H1 (cell line): ENCODE results near the gene TRO.

Experiments used
- CHD7 ChIP-seq: fragments of 300-600 bp; sonication (generic); IDR thresholded peaks from 2 replicates; pipeline ENCODE4 v1.7.1; 2012; ENCODE audit warnings: low read length, moderate library complexity, mild to moderate bottlenecking, inconsistent platforms; ENCODE audit not compliant: insufficient replicate concordance
- CTCF ChIP-seq, 3 experiments: IDR thresholded peaks; 1 replicate in 2 of 3; 2 replicates in 1 of 3; pipeline versions ENCODE4 v1.5.1 to v1.6.1; 2011; ENCODE audit warnings: low read length in 3 of 3, mild to moderate bottlenecking in 3 of 3, inconsistent platforms in 2 of 3, low read depth in 1 of 3, moderate library complexity in 1 of 3; ENCODE audit not compliant: insufficient read depth in 1 of 3; ENCODE audit errors: control extremely low read depth in 1 of 3
- EP300 ChIP-seq, 2 experiments: IDR thresholded peaks; 1 replicate in 1 of 2; 2 replicates in 1 of 2; pipeline ENCODE4 v1.6.1; 2011 to 2012; ENCODE audit warnings: low read depth in 2 of 2, low read length in 2 of 2, mild to moderate bottlenecking in 2 of 2, borderline replicate concordance in 1 of 2, inconsistent platforms in 1 of 2, moderate library complexity in 1 of 2
- POLR2A ChIP-seq, 2 experiments: IDR thresholded peaks; 1 replicate in 1 of 2; 2 replicates in 1 of 2; pipeline ENCODE4 v1.6.1; 2011; ENCODE audit warnings: low read depth in 2 of 2, low read length in 2 of 2, mild to moderate bottlenecking in 2 of 2; ENCODE audit errors: control extremely low read depth in 1 of 2
- POLR2AphosphoS5 ChIP-seq: IDR thresholded peaks from 2 replicates; pipeline ENCODE4 v1.6.1; 2011; ENCODE audit warnings: low read depth, low read length
- RAD21 ChIP-seq, 2 experiments: IDR thresholded peaks in 1 of 2; conservative IDR thresholded peaks in 1 of 2; 2 replicates each; pipeline ENCODE4 v1.6.1; 2011; ENCODE audit warnings: low read depth in 2 of 2, low read length in 2 of 2, improper control_type of control experiment in 1 of 2, inconsistent platforms in 1 of 2, mild to moderate bottlenecking in 1 of 2, moderate library complexity in 1 of 2
- TBP ChIP-seq: IDR thresholded peaks from 2 replicates; pipeline ENCODE4 v1.6.1; 2011; ENCODE audit warnings: low read depth, low read length, improper control_type of control experiment
- TCF12 ChIP-seq: IDR thresholded peaks from 2 replicates; pipeline ENCODE4 v1.6.1; 2011; ENCODE audit warnings: low read depth, mild to moderate bottlenecking, low read length
- ZNF274 ChIP-seq: IDR thresholded peaks from 2 replicates; pipeline ENCODE4 v1.7.0; 2012; ENCODE audit warnings: low read length, borderline replicate concordance; ENCODE audit errors: extremely low read depth

- TF ChIP-seq POLR2A (IDR thresholded peaks at IDR 0.05; ENCODE audit: control extremely low read depth in 1 of 2, low read depth in 2 of 2, low read length in 2 of 2), result no peak
- TF ChIP-seq EP300 (IDR thresholded peaks at IDR 0.05; ENCODE audit: borderline replicate concordance in 1 of 2, low read depth in 2 of 2, low read length in 2 of 2), result no peak
- TF ChIP-seq CTCF (IDR thresholded peaks at IDR 0.05; ENCODE audit: control extremely low read depth in 1 of 3, insufficient read depth in 1 of 3, low read depth in 1 of 3, low read length in 3 of 3), result no peak
- TF ChIP-seq ZNF274, result no peak
- no peak for TF ChIP-seq TCF12
- TF ChIP-seq CHD7, result no peak
- no peak for TF ChIP-seq RAD21 (IDR thresholded peaks at IDR 0.05 in 1 of 2, conservative IDR thresholded peaks at IDR 0.05 in 1 of 2; ENCODE audit: low read depth in 2 of 2, low read length in 2 of 2)
- no peak for TF ChIP-seq POLR2AphosphoS5
- TF ChIP-seq TBP, result no peak
These were observed 26.5 kb upstream of the TRO start for GRCh38 chrX:54894159-54894558.
